ENCODE results near the gene OPA1.

- TF ChIP-seq CTCF (IDR thresholded peaks at IDR 0.05; ENCODE audit: low read depth, low read length, poor library complexity, severe bottlenecking), result no peak
- no peak for TF ChIP-seq EZH2phosphoT487 (IDR thresholded peaks at IDR 0.05; ENCODE audit: borderline replicate concordance, low read length)
Measured at GRCh38 chr3:193674714-193675113, 81.7 kb downstream of the OPA1 start.

All from DOHH2 (cell line).